ENCODE measurements around the gene KDM4B. TPM values are rescaled to one million over a fixed set of nuclear protein-coding genes. Genes with fewer than 3 reads are reported as not detected.

The KDM4B gene
- total and polyA plus RNA-seq, 4 donors, result 3.2 to 19.7 (median 12.9) TPM

GRCh38 chr19:5118026-5118425, 149.1 kb downstream of the KDM4B start:
- no peak overlapping the region for H3K4me3 ChIP-seq (ENCODE audit: low read depth in 1 of 3, low read length in 3 of 3)
- peaks cover 14 to 23% (median 19%) of the 10 kb centered on the region in 4 donors for H3K4me1 ChIP-seq (ENCODE audit: control insufficient read depth in 4 of 4, insufficient read depth in 4 of 4, low read length in 3 of 4)
- no peaks in the 10 kb centered on the region for H3K27me3 ChIP-seq (ENCODE audit: control insufficient read depth in 4 of 4, insufficient read depth in 4 of 4, low read length in 3 of 4)
- H3K9ac ChIP-seq (ENCODE audit: low read depth in 1 of 2, low read length in 2 of 2), result no peak overlapping the region
- 97% methylated on average over 16 of the region's 16 CpGs for WGBS
- no peak for DNase-seq (ENCODE audit: low spot score)
- TF ChIP-seq SP1 (IDR thresholded peaks at IDR 0.05) (no peak), TAF1 (conservative IDR thresholded peaks at IDR 0.05) (no peak), HNF4G (IDR thresholded peaks at IDR 0.05) (no peak), EGR1 (IDR thresholded peaks at IDR 0.05; ENCODE audit: low read depth in 2 of 2) (no peak), MAX (IDR thresholded peaks at IDR 0.05) (no peak), ZBTB33 (IDR thresholded peaks at IDR 0.05) (no peak), FOXA1 (IDR thresholded peaks at IDR 0.05) (no peak), HNF4A (conservative IDR thresholded peaks at IDR 0.05) (no peak)
- peaks cover 5 to 29% (median 6%) of the 10 kb centered on the region in 4 donors for H3K36me3 ChIP-seq (ENCODE audit: control insufficient read depth in 4 of 4, insufficient read depth in 3 of 4, low read depth in 1 of 4, low read length in 3 of 4)
- no peaks in the 10 kb centered on the region for H3K9me3 ChIP-seq (ENCODE audit: control insufficient read depth in 4 of 4, low read length in 3 of 4)
- no peak overlapping the region for H3K27ac ChIP-seq (ENCODE audit: low read depth in 1 of 2, low read length in 2 of 2)

DNA sequence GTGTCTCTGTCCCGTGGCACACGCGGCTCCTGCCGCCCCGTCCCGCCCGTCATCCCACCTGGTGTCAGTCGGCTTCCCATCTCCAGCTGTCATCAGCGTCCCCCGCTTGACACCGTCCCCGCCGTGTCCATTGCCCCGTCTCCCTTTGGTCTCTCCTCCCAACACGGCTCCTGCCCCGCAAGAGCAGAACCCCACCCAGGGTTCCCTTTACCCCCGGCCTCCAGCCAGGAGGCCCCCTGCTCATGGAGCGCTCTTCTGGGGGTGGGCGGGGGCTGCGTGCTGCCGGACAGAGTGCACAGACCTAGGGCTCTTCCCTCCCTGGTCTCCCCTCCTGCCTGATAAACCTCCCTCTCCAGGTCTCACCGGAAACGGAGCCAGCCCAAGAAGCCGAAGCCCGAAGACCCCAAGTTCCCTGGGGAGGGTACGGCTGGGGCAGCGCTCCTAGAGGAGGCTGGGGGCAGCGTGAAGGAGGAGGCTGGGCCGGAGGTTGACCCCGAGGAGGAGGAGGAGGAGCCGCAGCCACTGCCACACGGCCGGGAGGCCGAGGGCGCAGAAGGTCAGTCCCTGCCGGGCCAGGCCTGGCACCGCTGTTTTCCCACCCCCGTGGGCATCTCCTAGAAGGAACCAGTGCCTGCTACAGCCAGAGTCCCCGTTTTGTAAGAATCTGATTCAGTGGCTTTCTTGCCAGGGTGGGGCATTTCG, 150.5 kb downstream of the KDM4B start:
- no peak for DNase-seq (ENCODE audit: low spot score)
- TF ChIP-seq SP1 (IDR thresholded peaks at IDR 0.05), result no peak
- no peak for TF ChIP-seq GABPA (IDR thresholded peaks at IDR 0.05 in 1 of 2, conservative IDR thresholded peaks at IDR 0.05 in 1 of 2)
- TF ChIP-seq HNF4G (IDR thresholded peaks at IDR 0.05), result no peak
- no peak for TF ChIP-seq YY1 (IDR thresholded peaks at IDR 0.05)
- TF ChIP-seq NR2F2 (IDR thresholded peaks at IDR 0.05), result no peak
- no peak for TF ChIP-seq TAF1 (conservative IDR thresholded peaks at IDR 0.05)
- TF ChIP-seq RAD21 (IDR thresholded peaks at IDR 0.05), result no peak
- no peak for TF ChIP-seq MAX (IDR thresholded peaks at IDR 0.05)
- TF ChIP-seq ZBTB33 (IDR thresholded peaks at IDR 0.05), result no peak
- TF ChIP-seq FOXA2 (IDR thresholded peaks at IDR 0.05), result no peak
- no peak for TF ChIP-seq HNF4A (conservative IDR thresholded peaks at IDR 0.05)
- TF ChIP-seq REST (IDR thresholded peaks at IDR 0.05), result no peak
- TF ChIP-seq, protein P1, sequence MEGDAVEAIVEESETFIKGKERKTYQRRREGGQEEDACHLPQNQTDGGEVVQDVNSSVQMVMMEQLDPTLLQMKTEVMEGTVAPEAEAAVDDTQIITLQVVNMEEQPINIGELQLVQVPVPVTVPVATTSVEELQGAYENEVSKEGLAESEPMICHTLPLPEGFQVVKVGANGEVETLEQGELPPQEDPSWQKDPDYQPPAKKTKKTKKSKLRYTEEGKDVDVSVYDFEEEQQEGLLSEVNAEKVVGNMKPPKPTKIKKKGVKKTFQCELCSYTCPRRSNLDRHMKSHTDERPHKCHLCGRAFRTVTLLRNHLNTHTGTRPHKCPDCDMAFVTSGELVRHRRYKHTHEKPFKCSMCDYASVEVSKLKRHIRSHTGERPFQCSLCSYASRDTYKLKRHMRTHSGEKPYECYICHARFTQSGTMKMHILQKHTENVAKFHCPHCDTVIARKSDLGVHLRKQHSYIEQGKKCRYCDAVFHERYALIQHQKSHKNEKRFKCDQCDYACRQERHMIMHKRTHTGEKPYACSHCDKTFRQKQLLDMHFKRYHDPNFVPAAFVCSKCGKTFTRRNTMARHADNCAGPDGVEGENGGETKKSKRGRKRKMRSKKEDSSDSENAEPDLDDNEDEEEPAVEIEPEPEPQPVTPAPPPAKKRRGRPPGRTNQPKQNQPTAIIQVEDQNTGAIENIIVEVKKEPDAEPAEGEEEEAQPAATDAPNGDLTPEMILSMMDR (IDR thresholded peaks at IDR 0.05; ENCODE audit: low read depth, low read length, missing input control), result no peak
- Histone ChIP-seq H3K9ac (ENCODE audit: low read depth in 1 of 2, low read length in 2 of 2) (no peak overlapping the region), H3K4me1 (ENCODE audit: control insufficient read depth in 4 of 4, insufficient read depth in 4 of 4, low read length in 3 of 4) (peaks cover 10 to 15% (median 13%) of the 10 kb centered on the region in 4 donors), H3K36me3 (ENCODE audit: control insufficient read depth in 4 of 4, insufficient read depth in 3 of 4, low read depth in 1 of 4, low read length in 3 of 4) (peaks cover 5 to 29% (median 8%) of the 10 kb centered on the region in 4 donors), H3K4me3 (ENCODE audit: low read depth in 1 of 3, low read length in 3 of 3) (no peak overlapping the region), H3K9me3 (ENCODE audit: control insufficient read depth in 4 of 4, low read length in 3 of 4) (no peaks in the 10 kb centered on the region), H3K27ac (ENCODE audit: low read depth in 1 of 2, low read length in 2 of 2) (no peak overlapping the region), H3K27me3 (ENCODE audit: control insufficient read depth in 4 of 4, insufficient read depth in 4 of 4, low read length in 3 of 4) (no peaks in the 10 kb centered on the region)
- 91% methylated on average over 40 of the region's 40 CpGs for WGBS
